MG63 (cell line): ENCODE results near the gene FXYD5. TPM values are rescaled to one million over a fixed set of nuclear protein-coding genes. Genes with fewer than 3 reads are reported as not detected.
"Not testable (repeated sequence)": the region's sequence is repeated elsewhere in the genome, so short reads cannot be mapped to it uniquely, and the experiment has no call there.

Experiments
- DNase-seq: peaks from one replicate; pipeline ENCODE4 v3.0.0-alpha.2; 2020
- H3K27me3 ChIP-seq: fragments of 250-450 bp; sonication (Bioruptor Pico); 2 replicates; pipeline ENCODE4 v1.5.1; 2020; ENCODE audit warnings: mild to moderate bottlenecking, moderate library complexity
- H3K36me3 ChIP-seq: fragments of 250-450 bp; sonication (Bioruptor Pico); 2 replicates; pipeline ENCODE4 v1.5.1; 2020; ENCODE audit warnings: mild to moderate bottlenecking, moderate library complexity
- H3K4me3 ChIP-seq: fragments of 250-450 bp; sonication (Bioruptor Pico); 2 replicates; pipeline ENCODE4 v1.5.1; 2020; ENCODE audit warnings: mild to moderate bottlenecking, moderate library complexity
- H3K9me3 ChIP-seq: fragments of 250-450 bp; sonication (Bioruptor Pico); 2 replicates; pipeline ENCODE4 v1.5.1; 2020; ENCODE audit warnings: mild to moderate bottlenecking, moderate library complexity
- total RNA-seq: library from RNA; depleted of rRNA; stranded (reverse); fragments of >200 nt; shearing (Covaris generic); gene quantifications from 2 replicates; pipeline ENCODE4 v1.2.3, GENCODE V29; 2014; ENCODE audit warnings: low replicate concordance

Gene FXYD5
- total RNA-seq, 1 experiment from 2014 or later: 59.7 TPM

GRCh38 chr19:35117799-35118198 lies 36.7 kb upstream of the FXYD5 start:
- no peak for DNase-seq
- H3K9me3 ChIP-seq: no peaks in the 10 kb centered on the region
- H3K4me3 ChIP-seq: no peak overlapping the region
- no peaks in the 10 kb centered on the region for H3K27me3 ChIP-seq
- no peaks in the 10 kb centered on the region for H3K36me3 ChIP-seq

GRCh38 chr19:35118268-35119020 lies 36.1 kb upstream of the FXYD5 start:
- H3K4me3 ChIP-seq: no peak overlapping the region
- DNase-seq: no peak
- no peaks in the 10 kb centered on the region for H3K36me3 ChIP-seq
- no peaks in the 10 kb centered on the region for H3K27me3 ChIP-seq
- H3K9me3 ChIP-seq: no peaks in the 10 kb centered on the region

GRCh38 chr19:35119091-35119490 lies 35.4 kb upstream of the FXYD5 start:
- H3K9me3 ChIP-seq: no peaks in the 10 kb centered on the region
- DNase-seq: no peak
- H3K27me3 ChIP-seq: no peaks in the 10 kb centered on the region
- H3K36me3 ChIP-seq: no peaks in the 10 kb centered on the region
- no peak overlapping the region for H3K4me3 ChIP-seq

- Histone ChIP-seq H3K36me3 (no peaks in the 10 kb centered on the region), H3K9me3 (no peaks in the 10 kb centered on the region), H3K4me3 (no peak overlapping the region), H3K27me3 (no peaks in the 10 kb centered on the region)
- DNase-seq: no peak
Measured at GRCh38 chr19:35119578-35120155, 34.9 kb upstream of the FXYD5 start.

GRCh38 chr19:35120492-35120891 lies 34.0 kb upstream of the FXYD5 start:
- Histone ChIP-seq H3K27me3 (no peaks in the 10 kb centered on the region), H3K4me3 (no peak overlapping the region), H3K36me3 (no peaks in the 10 kb centered on the region), H3K9me3 (no peaks in the 10 kb centered on the region)
- peak; percentile 82 for DNase-seq

- peak; percentile 78 for DNase-seq
- Histone ChIP-seq H3K36me3 (no peaks in the 10 kb centered on the region), H3K4me3 (no peak overlapping the region), H3K9me3 (no peaks in the 10 kb centered on the region), H3K27me3 (no peaks in the 10 kb centered on the region)
Measured at GRCh38 chr19:35120898-35121297, 33.6 kb upstream of the FXYD5 start.

GRCh38 chr19:35122687-35123551 lies 31.6 kb upstream of the FXYD5 start:
- H3K27me3 ChIP-seq: no peaks in the 10 kb centered on the region
- H3K36me3 ChIP-seq: no peaks in the 10 kb centered on the region
- H3K4me3 ChIP-seq: no peak overlapping the region
- no peaks in the 10 kb centered on the region for H3K9me3 ChIP-seq
- DNase-seq: peak; percentile 51

- peak overlapping the region; percentile 60 for H3K4me3 ChIP-seq
- H3K27me3 ChIP-seq: no peaks in the 10 kb centered on the region
- DNase-seq: peak; percentile 89
- H3K9me3 ChIP-seq: no peaks in the 10 kb centered on the region
- no peaks in the 10 kb centered on the region for H3K36me3 ChIP-seq
Measured at GRCh38 chr19:35123573-35123972, 31.0 kb upstream of the FXYD5 start.

GRCh38 chr19:35124098-35125060 lies 30.2 kb upstream of the FXYD5 start:
- DNase-seq: peak; percentile 93
- Histone ChIP-seq H3K36me3 (no peaks in the 10 kb centered on the region), H3K27me3 (no peaks in the 10 kb centered on the region), H3K4me3 (peak overlapping the region; percentile 60), H3K9me3 (no peaks in the 10 kb centered on the region)

GRCh38 chr19:35125270-35125717 lies 29.2 kb upstream of the FXYD5 start:
- Histone ChIP-seq H3K9me3 (no peaks in the 10 kb centered on the region), H3K36me3 (no peaks in the 10 kb centered on the region), H3K27me3 (no peaks in the 10 kb centered on the region), H3K4me3 (no peak overlapping the region)
- DNase-seq: no peak

- Histone ChIP-seq H3K27me3 (no peaks in the 10 kb centered on the region), H3K36me3 (no peaks in the 10 kb centered on the region), H3K4me3 (no peak overlapping the region), H3K9me3 (no peaks in the 10 kb centered on the region)
- DNase-seq: no peak
Measured at GRCh38 chr19:35125749-35126623, 28.5 kb upstream of the FXYD5 start.

GRCh38 chr19:35126624-35126959 lies 27.9 kb upstream of the FXYD5 start:
- Histone ChIP-seq H3K36me3 (no peaks in the 10 kb centered on the region), H3K9me3 (no peaks in the 10 kb centered on the region), H3K27me3 (no peaks in the 10 kb centered on the region), H3K4me3 (no peak overlapping the region)
- no peak for DNase-seq

GRCh38 chr19:35127871-35128270 lies 26.7 kb upstream of the FXYD5 start:
- Histone ChIP-seq H3K4me3 (no peak overlapping the region), H3K9me3 (no peaks in the 10 kb centered on the region), H3K36me3 (no peaks in the 10 kb centered on the region), H3K27me3 (no peaks in the 10 kb centered on the region)
- no peak for DNase-seq

GRCh38 chr19:35128398-35129057 lies 26.0 kb upstream of the FXYD5 start:
- no peaks in the 10 kb centered on the region for H3K27me3 ChIP-seq
- H3K9me3 ChIP-seq: no peaks in the 10 kb centered on the region
- H3K4me3 ChIP-seq: no peak overlapping the region
- no peak for DNase-seq
- no peaks in the 10 kb centered on the region for H3K36me3 ChIP-seq

- H3K9me3 ChIP-seq, H3K4me3 ChIP-seq, H3K36me3 ChIP-seq, H3K27me3 ChIP-seq, DNase-seq: not testable (repeated sequence)
Measured at GRCh38 chr19:35129724-35130274, 24.7 kb upstream of the FXYD5 start.
